HG02973 (cell line): Measurements from ENCODE around the gene HSFX2.
"Not testable (repeated sequence)": the region's sequence is repeated elsewhere in the genome, so short reads cannot be mapped to it uniquely, and the experiment has no call there.

Experiments
- ATAC-seq: cut with Tn5 transposase; IDR thresholded peaks from one replicate; pipeline ENCODE4 v1.9.1; 2021; ENCODE audit warnings: moderate library complexity; ENCODE audit not compliant: unreplicated experiment

HSFX2 gene

GRCh38 chrX:149595943-149596342, 829 bp upstream of the HSFX2 start:
- ATAC-seq: not testable (repeated sequence)

- not testable (repeated sequence) for ATAC-seq
Measured at GRCh38 chrX:149590993-149591392, 4.1 kb downstream of the HSFX2 start.

- ATAC-seq: not testable (repeated sequence)
Measured at GRCh38 chrX:149587359-149587758, 7.8 kb downstream of the HSFX2 start, which contains the start of gene MAGEA9B. TSS of gene MAGEA9B (minus strand) at chrX:149587459. CDS start at chrX:149583179, 4,280 bp downstream.

GRCh38 chrX:149585631-149586030, 9.5 kb downstream of the HSFX2 start:
- ATAC-seq: not testable (repeated sequence)

DNA sequence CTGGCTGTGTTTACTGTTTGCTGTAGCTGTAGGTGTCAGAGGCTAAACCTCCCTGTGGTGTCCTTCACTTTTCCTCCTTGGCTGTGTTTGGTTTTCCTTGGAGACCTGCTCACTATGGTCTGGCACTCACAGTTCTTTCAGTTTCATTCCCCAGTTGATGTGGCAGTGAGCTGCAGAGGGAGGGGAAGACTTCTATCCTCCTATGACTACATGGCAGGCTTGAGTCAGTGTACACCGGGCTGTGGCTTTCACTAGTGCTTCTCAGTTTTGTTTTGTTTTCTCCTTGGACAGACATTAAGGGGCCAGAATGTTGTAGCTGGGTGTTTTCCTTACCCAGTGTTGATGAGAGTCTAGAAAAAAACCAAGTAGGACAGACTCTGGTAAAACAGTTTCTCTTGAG, 21.7 kb downstream of the HSFX2 start:
- ATAC-seq: peak; percentile 100

- no peak for ATAC-seq
Measured at GRCh38 chrX:149572743-149573142, 22.4 kb downstream of the HSFX2 start.

DNA sequence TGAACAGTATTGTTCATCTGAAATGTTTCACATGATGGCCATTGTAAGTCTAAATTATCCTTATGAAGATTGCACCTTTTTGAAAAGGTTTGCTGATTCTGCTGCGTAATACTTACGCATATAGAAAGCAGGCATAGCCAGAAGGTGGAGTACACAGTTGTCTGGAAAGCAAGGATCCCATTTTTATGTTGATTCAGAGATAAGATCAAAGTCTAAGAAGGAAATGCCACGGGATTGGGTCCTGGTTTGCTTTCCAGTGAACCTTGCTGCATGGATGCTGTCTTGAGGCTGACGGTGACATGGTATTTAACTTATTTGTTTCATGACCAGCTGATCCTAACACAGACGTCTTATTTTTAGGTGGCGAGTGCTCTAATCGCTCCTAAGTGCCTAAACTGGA, 23.3 kb downstream of the HSFX2 start:
- ATAC-seq: no peak

GRCh38 chrX:149570668-149571067, 24.4 kb downstream of the HSFX2 start:
- ATAC-seq: no peak

- no peak for ATAC-seq
Measured at GRCh38 chrX:149569770-149570169, 25.3 kb downstream of the HSFX2 start.

GRCh38 chrX:149568701-149569296, 26.3 kb downstream of the HSFX2 start:
- ATAC-seq: no peak

DNA sequence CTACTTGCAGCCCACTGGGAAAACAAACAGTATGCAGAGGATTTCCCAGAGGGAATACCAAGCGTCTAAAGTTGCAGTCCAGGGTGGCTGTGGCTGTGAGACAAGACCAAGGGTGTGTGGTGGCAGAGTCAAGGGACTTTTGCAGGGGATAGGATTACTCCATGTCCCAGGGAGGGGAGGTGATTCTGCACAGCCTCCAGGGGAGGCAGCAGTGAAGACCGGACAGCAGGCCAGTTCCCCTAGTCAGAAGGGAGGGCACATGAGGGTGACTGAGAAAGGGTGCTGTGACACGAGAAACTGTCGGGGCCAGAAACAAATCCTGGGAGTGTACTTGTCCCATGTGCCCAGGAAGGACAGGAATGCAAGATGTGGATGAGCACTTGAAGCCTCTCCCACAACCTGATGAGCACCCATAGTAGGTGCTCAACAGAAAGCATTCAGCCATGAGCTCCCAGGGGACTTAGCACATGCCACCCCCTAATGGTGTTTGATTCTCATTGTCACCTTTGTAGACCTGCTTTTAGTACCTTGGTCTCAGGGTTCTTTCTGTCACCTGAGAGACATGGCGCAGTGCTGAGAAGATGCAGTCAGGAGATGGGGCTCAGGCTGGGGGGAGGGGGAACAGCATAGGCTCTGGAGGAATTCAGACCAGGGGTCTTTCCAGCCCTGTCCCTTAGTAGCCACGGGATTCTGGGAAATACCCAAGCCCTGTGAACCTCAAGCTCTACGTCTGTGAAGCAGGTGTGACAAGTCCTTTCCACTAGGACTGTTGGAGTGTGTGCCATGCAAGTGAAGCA, 27.3 kb downstream of the HSFX2 start:
- ATAC-seq: no peak

DNA sequence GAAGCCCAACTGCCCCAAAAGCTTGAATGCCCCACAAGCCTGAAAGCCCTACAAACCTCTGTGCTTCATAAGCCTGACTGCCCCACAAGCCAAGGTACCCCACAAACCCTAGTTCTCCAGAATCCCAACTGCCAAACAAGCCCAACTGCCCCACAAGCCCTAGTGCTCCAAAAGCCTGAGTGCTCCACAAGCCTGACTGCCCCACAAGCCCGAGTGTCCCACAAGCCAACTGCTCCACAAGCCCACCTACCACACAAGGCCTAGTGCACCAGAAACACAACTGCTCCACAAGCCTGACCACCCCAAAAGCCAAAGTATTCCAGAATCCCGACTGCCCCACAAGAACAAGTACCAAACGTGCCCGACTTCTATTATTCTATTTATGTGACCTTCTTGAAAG, 31.8 kb downstream of the HSFX2 start:
- no peak for ATAC-seq

DNA sequence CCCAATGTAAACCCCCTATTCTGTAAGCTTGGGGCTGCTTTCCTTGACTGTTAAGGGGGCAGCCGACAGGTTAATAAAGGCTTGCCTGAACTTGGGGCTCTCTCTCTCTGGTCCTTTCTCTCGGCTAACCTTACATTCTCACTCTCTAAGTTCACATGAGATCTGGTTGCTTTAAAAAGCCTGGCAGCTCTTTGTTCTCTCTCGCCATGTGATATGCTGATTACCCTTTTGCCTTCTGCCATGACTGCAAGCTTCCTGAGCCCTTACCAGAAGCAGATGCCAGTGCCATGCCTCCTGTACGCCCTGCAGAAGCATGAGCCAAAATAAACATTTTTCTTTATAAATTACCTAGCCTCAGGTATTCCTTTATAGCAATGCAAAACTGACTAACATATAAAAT, 39.9 kb downstream of the HSFX2 start:
- not testable (repeated sequence) for ATAC-seq

DNA sequence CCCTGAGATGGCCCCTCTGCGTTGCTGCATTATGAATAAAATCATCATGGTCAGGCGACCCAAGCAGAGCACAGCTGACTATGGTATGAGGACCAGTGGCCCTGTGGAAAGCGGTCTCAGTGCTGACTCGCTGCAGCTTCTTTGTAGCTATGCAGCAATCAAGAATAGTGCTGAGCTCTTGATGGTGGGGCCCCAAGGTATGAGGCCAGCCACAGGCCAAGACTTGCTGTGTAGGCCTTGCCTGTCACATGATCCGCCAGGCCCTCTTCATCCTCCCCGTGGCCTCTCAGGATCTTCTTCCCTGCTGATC, 43.2 kb downstream of the HSFX2 start:
- not testable (repeated sequence) for ATAC-seq

DNA sequence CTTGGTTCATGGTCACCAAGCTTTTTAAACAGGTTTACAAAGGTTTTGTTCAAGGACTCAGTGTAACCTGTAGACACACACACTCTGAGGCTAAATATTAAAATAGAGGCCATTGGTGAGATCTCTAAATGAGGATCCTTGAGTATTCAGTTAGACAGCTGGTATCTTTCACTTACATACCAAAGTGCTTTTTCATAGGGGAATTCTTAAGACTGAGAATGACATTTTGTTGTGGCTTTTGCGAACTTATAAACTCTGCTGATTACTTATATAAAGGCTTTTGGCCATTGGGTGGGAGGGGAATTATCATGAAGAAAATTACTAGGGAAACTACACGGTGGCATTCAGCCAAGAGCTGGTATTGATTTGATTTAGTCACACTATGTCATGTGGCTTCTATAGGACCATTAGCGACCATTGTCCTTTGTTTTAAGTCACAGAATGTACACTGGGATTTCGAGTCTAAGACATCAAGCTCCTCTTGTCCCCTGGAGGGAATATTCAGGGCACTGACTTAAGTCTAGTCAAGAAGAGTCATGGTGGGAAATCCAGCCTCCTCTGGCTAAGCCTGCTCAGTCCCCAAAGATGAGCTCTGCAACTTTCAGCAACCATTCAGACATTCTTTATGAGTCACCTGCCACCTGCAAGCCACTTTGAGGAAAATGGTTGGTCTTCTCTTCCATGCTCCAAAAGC, 43.7 kb downstream of the HSFX2 start:
- ATAC-seq: not testable (repeated sequence)

- ATAC-seq: not testable (repeated sequence)
Measured at GRCh38 chrX:149550454-149550853, 44.7 kb downstream of the HSFX2 start.

- ATAC-seq: not testable (repeated sequence)
Measured at GRCh38 chrX:149549701-149550100, 45.4 kb downstream of the HSFX2 start, which contains the start of gene HSFX3. TSS of gene HSFX3 (minus strand) at chrX:149549924. CDS start at chrX:149549852, 72 bp downstream.

DNA sequence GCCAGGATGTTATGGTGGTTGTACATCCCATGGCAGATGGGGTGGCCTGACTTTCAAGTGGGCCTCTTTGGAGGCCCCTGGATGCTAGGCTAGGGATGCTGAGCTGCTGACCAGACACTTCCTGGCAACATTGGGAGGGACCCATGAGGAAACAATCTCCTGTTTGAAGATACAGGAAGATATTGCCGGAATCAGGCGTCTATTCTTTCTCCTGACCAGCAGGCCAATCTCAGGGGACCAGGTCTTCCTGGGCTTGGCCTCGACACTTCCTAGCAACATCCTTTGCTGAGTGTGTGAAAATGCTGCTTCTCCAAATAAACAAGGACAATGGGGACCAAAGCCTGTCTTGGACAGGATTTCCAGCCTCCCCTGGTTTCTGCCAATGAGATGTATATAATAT, 47.3 kb downstream of the HSFX2 start:
- ATAC-seq: not testable (repeated sequence)

GRCh38 chrX:149546962-149547361, 48.2 kb downstream of the HSFX2 start:
- ATAC-seq: not testable (repeated sequence)

DNA sequence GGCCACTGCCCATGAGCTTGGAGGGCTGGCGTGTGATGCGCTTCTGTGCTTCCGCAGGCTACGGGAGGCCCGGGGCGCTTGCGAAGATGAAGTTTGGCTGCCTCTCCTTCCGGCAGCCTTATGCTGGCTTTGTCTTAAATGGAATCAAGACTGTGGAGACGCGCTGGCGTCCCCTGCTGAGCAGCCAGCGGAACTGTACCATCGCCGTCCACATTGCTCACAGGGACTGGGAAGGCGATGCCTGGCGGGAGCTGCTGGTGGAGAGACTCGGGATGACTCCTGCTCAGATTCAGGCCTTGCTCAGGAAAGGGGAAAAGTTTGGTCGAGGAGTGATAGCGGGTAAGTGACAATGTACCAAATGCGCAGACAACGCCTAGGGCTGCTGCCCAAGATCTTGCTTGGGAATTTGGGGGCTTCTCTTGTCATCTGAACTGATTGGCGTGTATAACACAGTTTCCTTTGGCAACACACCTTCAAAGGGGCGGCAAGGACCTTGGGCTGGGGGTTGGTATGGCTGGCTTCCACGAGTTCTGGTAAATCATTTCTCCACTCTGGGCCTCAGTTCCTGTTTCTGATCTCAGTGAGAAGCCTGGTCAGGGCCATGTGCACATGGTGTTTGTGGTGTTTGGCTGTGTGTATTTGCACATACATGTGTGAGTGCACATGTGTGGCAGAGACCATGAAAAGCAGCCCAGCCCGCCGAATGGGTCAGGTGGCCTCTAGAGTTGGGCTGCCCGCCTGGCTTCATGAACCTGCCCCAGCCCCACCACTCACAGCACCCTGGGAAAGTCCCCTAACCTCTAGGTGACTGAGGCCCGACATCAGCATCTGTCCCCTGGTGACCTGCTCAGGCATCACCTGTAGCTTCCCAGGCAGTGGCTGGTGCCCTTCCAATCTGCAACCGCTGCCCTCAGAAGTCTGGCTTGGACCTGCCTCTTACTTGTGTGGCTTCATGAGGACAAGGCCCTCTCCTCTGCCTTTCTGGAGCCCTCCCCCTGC, 49.3 kb downstream of the HSFX2 start:
- not testable (repeated sequence) for ATAC-seq
